HCT116 (cell line): ENCODE results near the gene PXMP4. TPM values are rescaled to one million over a fixed set of nuclear protein-coding genes. Genes with fewer than 3 reads are reported as not detected.

Experiments used
- ATAC-seq: fragments of 200-7000 bp; cut with Tn5 transposase; 2 replicates; pipeline ENCODE4 v1.9.1; 2020; ENCODE audit warnings: mild to moderate bottlenecking, moderate library complexity
- BruUV-seq: library from RNA; stranded (reverse); fragments of 400-500 nt; replicated peaks from 2 replicates; lab custom pipeline; 2021; lab: Mats Ljungman, UMichigan
- CTCF ChIA-PET: fragments of 300-600 bp; sonication (Branson Sonifier 250); formaldehyde crosslinking; loops from one replicate; lab custom pipeline; 2021; ENCODE audit warnings: antibody characterized with exemption; lab: Charles Lee
- POLR2A ChIA-PET: fragments of 300-600, 350-600 bp; sonication (Branson Sonifier 250); formaldehyde crosslinking; loops from one replicate; lab custom pipeline; 2021; ENCODE audit warnings: antibody characterized with exemption; lab: Charles Lee
- RAD21 ChIA-PET, 2 experiments: fragments of 300-600 bp; sonication (Branson Sonifier 250); formaldehyde crosslinking; loops; one replicate each; lab custom pipeline; 2023; ENCODE audit warnings: low total read pairs in 2 of 2; ENCODE audit not compliant: uncharacterized antibody in 2 of 2, unreplicated experiment in 2 of 2, low non-redundant PET in 1 of 2; lab: Charles Lee
- DNase-seq: peaks from one replicate; pipeline ENCODE4 v3.0.0-alpha.2; 2010; ENCODE audit warnings: low read depth, low spot score
- H2AFZ ChIP-seq: fragments of 200-600 bp; shearing (Covaris generic), sonication (generic); 2 replicates; pipeline ENCODE4 v1.6.1; 2017; ENCODE audit warnings: low read depth, mixed run types, mixed read lengths, antibody characterized with exemption, low read length; ENCODE audit not compliant: poor library complexity, severe bottlenecking
- H3K27ac ChIP-seq: 2 replicates; pipeline ENCODE4 v1.5.1; 2012; ENCODE audit warnings: low read depth, low read length
- H3K27me3 ChIP-seq: fragments of 200-600 bp; sonication (generic); 2 replicates; pipeline ENCODE4 v1.6.1; 2016; ENCODE audit warnings: mixed run types, low read length, mixed read lengths; ENCODE audit not compliant: insufficient read depth
- H3K36me3 ChIP-seq, 2 experiments: fragments of 200-500 bp in 1 of 2; fragments of 200-600 bp in 1 of 2; sonication (Bioruptor generic) in 1 of 2; sonication (generic) in 1 of 2; 2 replicates each; pipeline versions ENCODE4 v1.5.1 to v1.6.1; 2014 to 2016; ENCODE audit warnings: low read length in 2 of 2, inconsistent platforms in 1 of 2, mixed read lengths in 1 of 2, mixed run types in 1 of 2; ENCODE audit not compliant: insufficient read depth in 2 of 2, control insufficient read depth in 1 of 2
- H3K4me1 ChIP-seq, 2 experiments: fragments of 200-600 bp in 1 of 2; sonication (generic) in 1 of 2; 2 replicates each; pipeline versions ENCODE4 v1.5.1 to v1.6.1; 2012 to 2017; ENCODE audit warnings: low read length in 2 of 2, inconsistent platforms in 1 of 2, mild to moderate bottlenecking in 1 of 2, mixed read lengths in 1 of 2, mixed run types in 1 of 2, moderate library complexity in 1 of 2; ENCODE audit not compliant: insufficient read depth in 2 of 2, control insufficient read depth in 1 of 2
- H3K4me2 ChIP-seq: fragments of 200-600 bp; sonication (generic); 2 replicates; pipeline ENCODE4 v1.6.1; 2017; ENCODE audit warnings: mixed run types, low read length, mixed read lengths
- H3K4me3 ChIP-seq, 2 experiments: fragments of 200-600 bp in 1 of 2; sonication (generic) in 1 of 2; replicated peaks in 1 of 2; 2 replicates each; pipeline ENCODE4 v1.5.1; 2011 to 2016; ENCODE audit warnings: low read length in 2 of 2, control low read depth in 1 of 2, low read depth in 1 of 2, mild to moderate bottlenecking in 1 of 2, mixed read lengths in 1 of 2, mixed run types in 1 of 2
- H3K79me2 ChIP-seq: fragments of 200-600 bp; sonication (generic); 2 replicates; pipeline ENCODE4 v1.6.1; 2017; ENCODE audit warnings: mild to moderate bottlenecking, mixed run types, low read length, moderate library complexity, mixed read lengths; ENCODE audit not compliant: insufficient read depth
- H3K9ac ChIP-seq: fragments of 200-600 bp; sonication (generic); 2 replicates; pipeline ENCODE4 v1.6.1; 2016; ENCODE audit warnings: low read length, mixed read lengths
- H3K9me2 ChIP-seq: fragments of 200-600 bp; sonication (generic), shearing (Covaris generic); 2 replicates; pipeline ENCODE4 v1.6.1; 2017; ENCODE audit warnings: mixed run types, mild to moderate bottlenecking, moderate library complexity; ENCODE audit not compliant: insufficient read depth
- H3K9me3 ChIP-seq, 2 experiments: fragments of 200-500 bp in 1 of 2; fragments of 200-600 bp in 1 of 2; sonication (Bioruptor generic) in 1 of 2; sonication (generic) in 1 of 2; 2 replicates each; pipeline ENCODE4 v1.6.1; 2014 to 2017; ENCODE audit warnings: low read length in 2 of 2, mixed read lengths in 2 of 2, inconsistent platforms in 1 of 2, low read depth in 1 of 2, mild to moderate bottlenecking in 1 of 2, mixed run types in 1 of 2, moderate library complexity in 1 of 2; ENCODE audit not compliant: control insufficient read depth in 1 of 2, insufficient read depth in 1 of 2
- H4K20me1 ChIP-seq: fragments of 200-600 bp; sonication (generic), shearing (Covaris generic); 2 replicates; pipeline ENCODE4 v1.6.1; 2017; ENCODE audit warnings: mixed run types, mild to moderate bottlenecking, moderate library complexity; ENCODE audit not compliant: insufficient read depth
- CBX3 ChIP-seq: IDR thresholded peaks from 2 replicates; pipeline ENCODE4 v1.6.1; 2012; ENCODE audit warnings: low read depth
- CEBPB ChIP-seq: IDR thresholded peaks from 2 replicates; pipeline ENCODE4 v1.6.1; 2012; ENCODE audit warnings: low read depth
- EGR1 ChIP-seq: IDR thresholded peaks from 2 replicates; pipeline ENCODE4 v1.6.1; 2012; ENCODE audit warnings: low read depth
- ELF1 ChIP-seq: IDR thresholded peaks from 2 replicates; pipeline ENCODE4 v1.6.1; 2012; ENCODE audit warnings: low read depth, borderline replicate concordance
- EZH2 ChIP-seq: fragments of 200-600 bp; sonication (generic); IDR thresholded peaks from 2 replicates; pipeline ENCODE4 v1.6.1; 2017; ENCODE audit warnings: antibody characterized with exemption, mixed run types
- FOSL1 ChIP-seq: IDR thresholded peaks from 2 replicates; pipeline ENCODE4 v1.6.1; 2012; ENCODE audit warnings: low read depth
- JUND ChIP-seq: IDR thresholded peaks from 2 replicates; pipeline ENCODE4 v1.6.1; 2012
- POLR2A ChIP-seq: IDR thresholded peaks from 2 replicates; pipeline ENCODE4 v1.7.0; 2011; ENCODE audit warnings: borderline replicate concordance; ENCODE audit not compliant: insufficient read depth, insufficient read length; ENCODE audit errors: extremely low read depth
- RAD21 ChIP-seq: IDR thresholded peaks from 2 replicates; pipeline ENCODE4 v1.6.1; 2012; ENCODE audit warnings: low read depth, mild to moderate bottlenecking
- TCF7L2 ChIP-seq: IDR thresholded peaks from 2 replicates; pipeline ENCODE4 v1.7.0; 2011; ENCODE audit warnings: borderline replicate concordance, inconsistent platforms; ENCODE audit not compliant: insufficient read depth, insufficient read length; ENCODE audit errors: extremely low read depth
- YY1 ChIP-seq: IDR thresholded peaks from 2 replicates; pipeline ENCODE4 v1.6.1; 2011; ENCODE audit warnings: low read length, low read depth, moderate library complexity, mild to moderate bottlenecking; ENCODE audit not compliant: insufficient replicate concordance; ENCODE audit errors: extremely low read depth
- ZFX ChIP-seq: fragments of 450-650 bp; IDR thresholded peaks from 2 replicates; pipeline ENCODE4 v1.6.1; 2017
- intact Hi-C: fragments of 100-400 bp; cut with micrococcal nuclease; formaldehyde crosslinking; loops from 2 replicates; pipeline ENCODE4 v1.10.0; 2022
- total RNA-seq: library from RNA; stranded (reverse); gene quantifications from one replicate; pipeline ENCODE4 v1.2.1, GENCODE V29; 2021; ENCODE audit not compliant: unreplicated experiment
- TF ChIP-seq, protein P1 (sequence below): IDR thresholded peaks from 2 replicates; pipeline ENCODE4 v1.6.1; 2012; ENCODE audit warnings: low read depth
- TF ChIP-seq, protein P2 (sequence below): IDR thresholded peaks from 2 replicates; pipeline ENCODE4 v1.6.1; 2012
- TF ChIP-seq, protein P3 (sequence below): IDR thresholded peaks from 2 replicates; pipeline ENCODE4 v1.6.1; 2011; ENCODE audit warnings: mild to moderate bottlenecking, low read length, moderate library complexity; ENCODE audit not compliant: insufficient replicate concordance; ENCODE audit errors: extremely low read depth
- TF ChIP-seq, protein P4 (sequence below), 3 experiments: fragments of 200-600 bp in 1 of 3; sonication (generic) in 1 of 3; IDR thresholded peaks in 2 of 3; conservative IDR thresholded peaks in 1 of 3; 2 replicates each; pipeline ENCODE4 v1.5.1; 2012 to 2017; ENCODE audit warnings: low read depth in 2 of 3, low read length in 2 of 3, antibody characterized with exemption in 1 of 3, borderline replicate concordance in 1 of 3, control low read depth in 1 of 3, mild to moderate bottlenecking in 1 of 3, mixed read lengths in 1 of 3, mixed run types in 1 of 3, moderate library complexity in 1 of 3; ENCODE audit not compliant: insufficient read depth in 1 of 3

PXMP4 gene
- total RNA-seq, 1 experiment from 2014 or later, result 9.6 TPM

DNA sequence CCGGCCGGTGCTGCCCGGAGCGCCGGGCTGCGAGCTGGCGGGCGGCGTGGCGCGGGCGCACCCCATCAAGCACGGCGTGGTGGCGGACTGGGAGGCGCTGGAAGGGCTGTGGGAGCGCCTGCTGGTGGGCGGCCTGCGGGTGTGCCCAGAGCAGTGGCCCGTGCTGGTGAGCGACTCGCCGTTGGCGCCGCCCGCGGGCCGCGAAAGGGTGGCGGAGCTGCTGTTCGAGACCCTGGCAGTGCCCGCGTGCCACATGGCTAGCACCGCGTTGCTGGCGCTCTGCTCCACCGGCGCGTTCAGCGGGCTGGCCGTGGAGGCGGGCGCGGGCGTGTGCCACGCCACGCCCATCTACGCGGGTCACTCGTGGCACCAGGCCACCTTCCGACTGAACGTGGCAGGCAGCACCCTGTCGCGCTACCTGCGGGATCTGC is 52.9 kb downstream of the PXMP4 start:
- ChIA-PET RAD21 (interaction anchor here in 1 of 2 experiments (0.5 kb wide), 1 partner anchor 1029 kb away, joined by 10 read pairs; no protein-coding TSS in a partner anchor), POLR2A (no interaction called here), CTCF (no interaction called here)
- peaks cover 10 to 23% of the 10 kb centered on the region in 2 experiments; a peak in 3 of 4 replicates for H3K36me3 ChIP-seq
- no peak overlapping the region for H2AFZ ChIP-seq
- H3K27me3 ChIP-seq, result no peaks in the 10 kb centered on the region
- H3K4me2 ChIP-seq, result no peak overlapping the region
- no peak overlapping the region for H3K4me3 ChIP-seq
- peaks cover 9 to 22% of the 10 kb centered on the region in 2 experiments for H3K4me1 ChIP-seq
- TF ChIP-seq CBX3 (no peak), TCF7L2 (no peak), EGR1 (no peak), ZFX (no peak), JUND (no peak), POLR2A (no peak), CEBPB (no peak), ELF1 (no peak), YY1 (no peak), FOSL1 (no peak), RAD21 (no peak), EZH2 (no peak)
- TF ChIP-seq, protein P1, sequence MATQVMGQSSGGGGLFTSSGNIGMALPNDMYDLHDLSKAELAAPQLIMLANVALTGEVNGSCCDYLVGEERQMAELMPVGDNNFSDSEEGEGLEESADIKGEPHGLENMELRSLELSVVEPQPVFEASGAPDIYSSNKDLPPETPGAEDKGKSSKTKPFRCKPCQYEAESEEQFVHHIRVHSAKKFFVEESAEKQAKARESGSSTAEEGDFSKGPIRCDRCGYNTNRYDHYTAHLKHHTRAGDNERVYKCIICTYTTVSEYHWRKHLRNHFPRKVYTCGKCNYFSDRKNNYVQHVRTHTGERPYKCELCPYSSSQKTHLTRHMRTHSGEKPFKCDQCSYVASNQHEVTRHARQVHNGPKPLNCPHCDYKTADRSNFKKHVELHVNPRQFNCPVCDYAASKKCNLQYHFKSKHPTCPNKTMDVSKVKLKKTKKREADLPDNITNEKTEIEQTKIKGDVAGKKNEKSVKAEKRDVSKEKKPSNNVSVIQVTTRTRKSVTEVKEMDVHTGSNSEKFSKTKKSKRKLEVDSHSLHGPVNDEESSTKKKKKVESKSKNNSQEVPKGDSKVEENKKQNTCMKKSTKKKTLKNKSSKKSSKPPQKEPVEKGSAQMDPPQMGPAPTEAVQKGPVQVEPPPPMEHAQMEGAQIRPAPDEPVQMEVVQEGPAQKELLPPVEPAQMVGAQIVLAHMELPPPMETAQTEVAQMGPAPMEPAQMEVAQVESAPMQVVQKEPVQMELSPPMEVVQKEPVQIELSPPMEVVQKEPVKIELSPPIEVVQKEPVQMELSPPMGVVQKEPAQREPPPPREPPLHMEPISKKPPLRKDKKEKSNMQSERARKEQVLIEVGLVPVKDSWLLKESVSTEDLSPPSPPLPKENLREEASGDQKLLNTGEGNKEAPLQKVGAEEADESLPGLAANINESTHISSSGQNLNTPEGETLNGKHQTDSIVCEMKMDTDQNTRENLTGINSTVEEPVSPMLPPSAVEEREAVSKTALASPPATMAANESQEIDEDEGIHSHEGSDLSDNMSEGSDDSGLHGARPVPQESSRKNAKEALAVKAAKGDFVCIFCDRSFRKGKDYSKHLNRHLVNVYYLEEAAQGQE, result no peak
- TF ChIP-seq, protein P2, sequence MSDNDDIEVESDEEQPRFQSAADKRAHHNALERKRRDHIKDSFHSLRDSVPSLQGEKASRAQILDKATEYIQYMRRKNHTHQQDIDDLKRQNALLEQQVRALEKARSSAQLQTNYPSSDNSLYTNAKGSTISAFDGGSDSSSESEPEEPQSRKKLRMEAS, result no peak
- TF ChIP-seq, protein P3, sequence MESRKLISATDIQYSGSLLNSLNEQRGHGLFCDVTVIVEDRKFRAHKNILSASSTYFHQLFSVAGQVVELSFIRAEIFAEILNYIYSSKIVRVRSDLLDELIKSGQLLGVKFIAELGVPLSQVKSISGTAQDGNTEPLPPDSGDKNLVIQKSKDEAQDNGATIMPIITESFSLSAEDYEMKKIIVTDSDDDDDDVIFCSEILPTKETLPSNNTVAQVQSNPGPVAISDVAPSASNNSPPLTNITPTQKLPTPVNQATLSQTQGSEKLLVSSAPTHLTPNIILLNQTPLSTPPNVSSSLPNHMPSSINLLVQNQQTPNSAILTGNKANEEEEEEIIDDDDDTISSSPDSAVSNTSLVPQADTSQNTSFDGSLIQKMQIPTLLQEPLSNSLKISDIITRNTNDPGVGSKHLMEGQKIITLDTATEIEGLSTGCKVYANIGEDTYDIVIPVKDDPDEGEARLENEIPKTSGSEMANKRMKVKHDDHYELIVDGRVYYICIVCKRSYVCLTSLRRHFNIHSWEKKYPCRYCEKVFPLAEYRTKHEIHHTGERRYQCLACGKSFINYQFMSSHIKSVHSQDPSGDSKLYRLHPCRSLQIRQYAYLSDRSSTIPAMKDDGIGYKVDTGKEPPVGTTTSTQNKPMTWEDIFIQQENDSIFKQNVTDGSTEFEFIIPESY, result no peak
- TF ChIP-seq, protein P4, sequence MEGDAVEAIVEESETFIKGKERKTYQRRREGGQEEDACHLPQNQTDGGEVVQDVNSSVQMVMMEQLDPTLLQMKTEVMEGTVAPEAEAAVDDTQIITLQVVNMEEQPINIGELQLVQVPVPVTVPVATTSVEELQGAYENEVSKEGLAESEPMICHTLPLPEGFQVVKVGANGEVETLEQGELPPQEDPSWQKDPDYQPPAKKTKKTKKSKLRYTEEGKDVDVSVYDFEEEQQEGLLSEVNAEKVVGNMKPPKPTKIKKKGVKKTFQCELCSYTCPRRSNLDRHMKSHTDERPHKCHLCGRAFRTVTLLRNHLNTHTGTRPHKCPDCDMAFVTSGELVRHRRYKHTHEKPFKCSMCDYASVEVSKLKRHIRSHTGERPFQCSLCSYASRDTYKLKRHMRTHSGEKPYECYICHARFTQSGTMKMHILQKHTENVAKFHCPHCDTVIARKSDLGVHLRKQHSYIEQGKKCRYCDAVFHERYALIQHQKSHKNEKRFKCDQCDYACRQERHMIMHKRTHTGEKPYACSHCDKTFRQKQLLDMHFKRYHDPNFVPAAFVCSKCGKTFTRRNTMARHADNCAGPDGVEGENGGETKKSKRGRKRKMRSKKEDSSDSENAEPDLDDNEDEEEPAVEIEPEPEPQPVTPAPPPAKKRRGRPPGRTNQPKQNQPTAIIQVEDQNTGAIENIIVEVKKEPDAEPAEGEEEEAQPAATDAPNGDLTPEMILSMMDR (IDR thresholded peaks at IDR 0.05 in 2 of 3, conservative IDR thresholded peaks at IDR 0.05 in 1 of 3; ENCODE audit: borderline replicate concordance in 1 of 3, insufficient read depth in 1 of 3, low read depth in 2 of 3, low read length in 2 of 3), result no peak
- H3K9me2 ChIP-seq, result no peaks in the 10 kb centered on the region
- H3K27ac ChIP-seq, result no peak overlapping the region; the same call in 1 of the 2 replicates
- intact Hi-C loops, result loop anchor here (5.0 kb wide), 1 partner anchor 210 kb away; no protein-coding TSS in a partner anchor
- DNase-seq, result no peak
- no peak overlapping the region for H3K9ac ChIP-seq
- no TSS peak for BruUV-seq
- peaks cover 14% of the 10 kb centered on the region; the same call in 1 of the 2 replicates for H3K79me2 ChIP-seq
- H3K9me3 ChIP-seq, result no peaks in the 10 kb centered on the region
- ATAC-seq, result no peak
- H4K20me1 ChIP-seq, result no peaks in the 10 kb centered on the region
